ENCODE data around the gene ANXA6.
A peak's percentile ranks its signal among the peaks of the same experiment; 100 is the strongest.

Gene ANXA6

DNA sequence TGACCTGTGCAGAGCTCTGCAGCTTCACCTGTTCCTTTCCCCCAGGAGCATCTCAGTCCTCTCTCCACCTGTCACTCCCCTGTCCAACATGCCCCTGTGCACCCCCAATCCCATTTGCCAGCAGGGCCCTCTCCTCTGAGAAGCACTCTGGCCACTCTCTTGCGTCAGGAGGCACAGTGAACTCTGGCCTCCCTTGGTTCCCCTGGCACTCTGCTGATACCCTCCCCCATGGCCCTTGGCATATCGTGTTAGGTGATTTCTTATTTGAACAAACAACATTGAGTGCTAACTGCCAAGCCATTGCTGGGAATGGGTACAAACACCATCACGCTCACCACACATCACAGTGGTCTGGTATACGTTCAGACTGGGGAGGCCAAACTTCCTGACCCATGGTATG, 55.8 kb downstream of the ANXA6 start:
- DNase-seq (ENCODE audit: low spot score) = no peak

DNA sequence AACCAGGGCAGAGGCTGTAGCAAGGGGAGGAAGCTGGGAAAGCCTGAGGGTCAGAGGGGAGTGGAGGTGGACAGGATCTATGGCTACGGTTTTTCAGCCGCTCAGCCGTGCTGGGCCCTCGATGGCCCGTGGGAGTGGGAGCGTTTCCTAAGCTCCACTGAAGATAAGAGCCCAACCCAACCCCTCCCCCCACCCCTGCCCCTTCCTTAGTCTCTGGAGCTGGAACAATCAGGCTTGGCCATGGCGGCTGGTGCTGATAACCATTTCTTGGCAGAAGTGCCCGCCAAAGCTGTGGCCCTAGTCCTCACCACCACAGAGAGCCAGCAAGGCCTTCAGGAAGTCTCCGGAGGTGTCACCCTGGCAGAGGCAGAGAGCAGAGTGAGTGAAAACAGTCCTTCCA, 56.4 kb downstream of the ANXA6 start:
- DNase-seq (ENCODE audit: low spot score) = no peak

DNA sequence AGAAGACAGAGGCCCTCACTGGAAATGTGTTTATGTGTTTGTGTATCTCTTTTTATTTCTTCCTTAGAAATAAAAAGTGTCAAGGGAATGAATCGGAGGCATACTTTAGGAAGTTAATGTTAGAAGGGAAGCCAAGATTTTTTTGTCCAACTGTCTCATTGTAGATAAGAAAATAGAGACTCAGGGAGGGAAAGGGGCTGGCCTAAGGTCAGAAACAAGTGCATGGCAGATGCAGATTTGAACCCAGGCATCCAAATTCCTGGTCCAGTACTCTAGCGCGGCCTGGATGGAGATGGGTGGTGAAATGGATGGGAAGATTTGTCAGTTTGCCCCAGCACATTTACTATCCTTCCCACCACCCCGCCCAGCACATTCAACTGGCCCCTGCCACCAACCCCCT, 56.9 kb downstream of the ANXA6 start:
- DNase-seq (ENCODE audit: low spot score) = no peak

DNA sequence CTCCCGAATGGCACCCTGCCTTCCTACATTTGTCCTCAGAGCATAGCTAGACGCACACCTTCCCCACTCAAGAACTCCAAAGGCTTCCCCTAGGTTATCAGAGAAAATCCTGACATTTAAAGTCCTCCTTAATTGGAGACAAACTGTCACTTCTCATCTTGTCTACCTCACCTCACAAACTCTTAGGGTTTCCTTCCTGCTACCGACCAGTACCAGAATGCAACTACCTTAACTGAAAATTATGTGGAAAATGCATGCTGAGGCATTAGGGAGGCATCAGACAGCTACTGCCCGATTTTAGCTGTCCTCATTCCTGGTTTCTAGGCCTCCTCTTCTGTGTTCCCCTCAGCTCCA, 58.8 kb downstream of the ANXA6 start:
- DNase-seq (ENCODE audit: low spot score) = no peak

DNA sequence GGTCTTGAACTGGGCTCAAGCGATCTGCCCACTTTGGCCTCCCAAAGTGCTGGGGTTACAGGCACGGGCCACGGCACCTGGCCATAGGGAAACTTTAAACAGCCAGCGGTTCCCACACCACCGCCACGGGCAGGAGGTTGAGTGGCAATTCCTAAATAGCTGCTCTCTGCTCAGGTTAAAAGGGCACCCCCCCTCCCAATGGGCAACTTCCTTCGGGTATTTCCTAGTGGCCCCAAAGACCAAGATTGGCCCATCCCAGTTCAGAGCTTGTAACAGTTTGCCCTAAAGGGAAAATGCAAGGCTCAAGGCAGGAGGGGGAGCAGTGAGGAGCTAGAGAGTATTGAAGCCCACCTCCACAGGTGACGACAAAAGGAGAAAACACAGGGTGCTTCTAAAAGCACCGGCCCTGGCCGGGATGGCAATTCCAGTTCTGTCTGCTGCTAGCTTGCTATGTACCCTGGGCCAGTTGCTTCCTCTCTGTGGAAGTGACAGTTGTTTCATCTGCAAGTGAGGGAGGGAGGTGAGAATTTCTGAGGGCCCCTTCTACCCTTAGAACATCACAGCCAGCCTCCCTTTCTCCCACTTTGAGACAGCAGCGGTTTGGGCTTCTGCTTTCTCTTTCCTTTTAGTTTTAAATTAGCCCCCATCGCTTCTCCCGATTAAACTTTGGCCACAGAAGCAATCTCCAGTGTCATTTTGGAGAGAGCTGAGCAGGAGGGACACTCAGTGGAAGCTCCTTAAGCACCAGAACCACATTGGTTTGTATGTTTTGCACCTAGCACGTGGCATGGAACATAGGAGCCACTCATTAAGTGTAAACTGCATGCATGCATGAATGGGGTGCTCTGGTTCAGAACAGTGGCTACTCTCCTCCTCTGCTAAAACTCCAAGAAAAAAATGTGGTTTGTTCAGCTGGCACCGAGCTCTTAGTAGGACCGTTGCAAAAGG, 59.5 kb downstream of the ANXA6 start:
- no peak for DNase-seq (ENCODE audit: low spot score)

DNA sequence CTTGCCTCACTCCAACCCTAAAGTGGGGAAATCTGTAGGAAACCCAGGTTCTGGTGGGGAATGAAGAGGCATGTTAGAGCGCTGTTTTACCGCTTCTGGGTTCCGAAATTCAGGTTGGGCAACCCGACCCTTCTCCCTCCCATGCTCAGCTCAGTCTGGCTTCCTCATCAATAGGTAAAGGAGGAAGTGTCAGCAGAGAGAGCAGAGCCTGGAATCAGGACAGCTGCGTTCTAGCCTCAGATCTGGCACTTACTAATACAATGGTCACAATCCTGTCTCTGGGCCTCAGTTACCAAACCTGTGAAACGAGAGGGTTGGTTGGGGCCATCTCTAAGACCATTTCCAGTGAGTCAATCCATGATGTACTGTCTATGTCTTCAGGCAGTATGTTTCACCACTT, 60.5 kb downstream of the ANXA6 start:
- no peak for DNase-seq (ENCODE audit: low spot score)

DNA sequence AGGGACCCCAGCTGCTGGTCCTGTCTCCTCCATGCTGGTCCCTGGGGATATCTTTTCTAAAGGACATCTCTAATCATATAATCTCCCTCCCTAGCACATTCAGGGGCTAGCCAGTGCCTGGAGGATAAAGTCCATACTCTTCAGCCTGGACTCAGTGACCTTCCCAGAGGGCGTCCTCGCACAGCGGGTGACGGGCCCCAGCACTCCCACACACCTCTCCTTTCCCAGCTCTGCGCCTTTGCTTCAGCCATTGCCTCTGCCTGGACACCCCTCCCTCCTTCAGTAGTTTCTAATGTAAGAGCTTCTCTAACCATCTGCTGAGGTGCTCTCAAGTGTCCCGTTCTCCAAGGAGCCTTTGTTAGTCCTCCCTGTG, 61.6 kb downstream of the ANXA6 start:
- DNase-seq (ENCODE audit: low spot score) = no peak

DNA sequence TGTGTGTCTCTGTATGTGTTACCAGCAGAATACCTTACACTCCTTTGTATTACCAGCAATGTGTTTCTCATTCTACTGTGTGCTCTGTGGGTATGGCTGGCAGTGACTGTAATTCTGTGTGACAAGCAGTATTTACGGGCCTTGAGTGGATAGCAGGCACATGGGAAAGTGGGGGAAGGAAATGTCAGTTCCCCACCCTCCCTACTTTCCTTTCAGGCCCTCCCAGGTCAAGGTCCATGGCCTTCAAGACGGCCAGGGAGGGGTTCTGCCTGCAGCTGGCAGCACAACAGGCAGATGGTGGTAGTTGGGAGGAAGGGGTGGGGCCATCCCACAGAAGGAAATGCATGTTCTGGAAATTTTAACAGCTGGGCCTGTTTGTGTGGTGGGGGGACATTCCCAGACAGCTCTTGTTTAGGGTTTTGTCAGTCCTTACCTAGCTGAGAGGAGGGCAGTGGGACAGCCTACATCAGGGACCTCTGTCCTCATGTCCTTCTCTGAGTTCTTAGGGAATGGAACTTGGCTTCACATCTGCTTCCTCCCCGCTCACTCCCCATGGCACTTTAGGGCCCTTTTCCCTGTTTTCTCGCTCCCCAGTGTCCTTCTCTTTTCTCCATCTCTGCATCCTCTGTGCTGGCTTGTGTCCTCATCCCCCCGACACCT, 62.1 kb downstream of the ANXA6 start:
- no peak for DNase-seq (ENCODE audit: low spot score)

DNA sequence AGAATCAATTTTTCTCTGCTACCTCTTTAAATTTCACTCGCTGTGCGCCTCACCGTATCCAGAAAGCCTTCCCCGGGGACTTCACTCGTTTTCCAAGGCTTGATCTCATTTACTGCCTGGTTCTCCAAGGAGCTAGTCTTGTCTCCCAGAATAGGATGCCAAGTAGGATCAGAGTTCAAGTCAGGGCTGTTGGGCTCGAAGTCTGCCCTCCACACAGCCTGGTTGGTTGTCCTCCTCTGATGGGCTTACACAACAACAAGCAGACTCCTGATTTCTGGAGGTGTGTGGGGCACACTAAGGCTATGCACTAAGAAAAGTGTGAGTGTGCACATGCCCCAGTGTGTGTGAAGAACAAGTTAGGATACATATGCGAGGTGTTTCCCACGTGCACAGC, 62.7 kb downstream of the ANXA6 start:
- DNase-seq (ENCODE audit: low spot score) = no peak

DNA sequence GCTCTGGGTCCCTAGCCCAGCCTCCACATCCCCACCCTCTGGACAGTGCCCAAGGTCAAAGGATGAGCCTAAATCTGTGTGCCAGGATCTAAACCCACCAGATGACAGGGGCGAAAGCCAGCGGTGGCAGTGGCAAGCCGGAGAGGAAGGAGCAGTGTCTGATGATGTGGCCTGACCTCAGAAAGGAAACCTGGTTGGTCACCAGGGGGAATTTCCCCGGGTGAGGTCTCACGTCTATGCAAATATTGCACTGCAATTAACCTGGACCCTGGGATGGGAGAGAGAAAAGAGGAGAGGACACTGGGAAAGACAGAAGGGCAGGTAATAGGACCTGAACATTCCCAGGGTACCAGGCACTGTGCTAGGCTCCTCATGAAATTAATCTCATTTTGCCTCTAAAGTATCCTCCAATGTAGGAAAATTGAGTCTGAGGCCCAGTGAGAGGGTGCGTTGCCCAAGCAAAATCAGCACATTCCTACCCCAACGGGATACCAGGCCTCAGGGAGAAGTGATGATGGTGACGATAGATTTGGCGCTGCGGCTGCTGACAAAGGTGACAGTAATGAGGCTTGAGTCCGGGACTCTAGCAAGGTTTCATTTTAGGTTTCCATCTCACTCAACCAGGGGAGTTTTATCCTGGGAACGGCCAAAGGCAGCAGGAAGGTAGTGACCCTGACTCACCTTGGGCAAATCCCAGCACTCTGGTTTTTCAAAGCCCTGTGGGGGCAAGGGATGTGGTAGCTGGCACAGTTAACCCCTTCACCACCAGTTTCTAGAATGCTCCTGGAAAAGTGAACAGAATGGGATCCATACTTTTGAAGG, 63.3 kb downstream of the ANXA6 start:
- DNase-seq (ENCODE audit: low spot score) = no peak

DNA sequence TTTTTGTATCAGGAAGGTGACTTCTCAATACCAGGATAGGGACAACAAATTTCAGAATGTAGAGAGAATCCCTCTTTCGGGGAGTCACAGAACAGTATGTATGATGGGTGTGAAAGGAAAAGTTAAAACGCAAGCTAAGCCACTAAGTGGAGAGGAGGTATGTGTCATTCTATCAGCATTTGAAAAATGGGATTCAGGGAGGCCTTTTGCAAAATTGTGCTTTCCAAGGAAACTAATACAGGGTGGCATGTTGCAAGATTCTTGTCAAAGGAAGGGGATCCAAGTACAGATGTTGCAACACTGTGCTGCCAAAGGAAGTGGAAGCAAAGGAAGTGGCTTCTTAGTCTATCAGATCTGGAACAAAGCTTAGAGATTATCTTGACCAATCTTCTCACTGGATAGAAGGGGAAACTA, 64.1 kb downstream of the ANXA6 start:
- DNase-seq (ENCODE audit: low spot score) = no peak

DNA sequence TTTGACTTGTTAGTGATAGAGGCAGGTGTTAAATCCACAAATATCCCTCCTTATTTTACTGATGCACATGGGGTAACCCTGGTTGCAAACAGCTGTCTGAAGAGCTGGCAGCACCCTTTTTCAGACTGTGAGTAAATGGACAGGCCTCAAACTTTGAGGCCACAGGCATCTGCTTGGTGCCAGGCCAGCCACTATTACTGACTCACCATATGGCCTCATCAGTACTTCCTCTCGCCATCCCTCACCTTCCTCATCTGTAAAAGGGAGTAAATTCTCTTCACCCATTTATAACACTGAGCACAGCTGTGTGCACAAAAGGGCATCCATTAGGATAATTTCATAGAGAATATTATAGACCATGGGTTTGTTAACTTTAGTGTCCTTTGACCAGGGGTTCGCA, 64.8 kb downstream of the ANXA6 start:
- no peak for DNase-seq (ENCODE audit: low spot score)

DNA sequence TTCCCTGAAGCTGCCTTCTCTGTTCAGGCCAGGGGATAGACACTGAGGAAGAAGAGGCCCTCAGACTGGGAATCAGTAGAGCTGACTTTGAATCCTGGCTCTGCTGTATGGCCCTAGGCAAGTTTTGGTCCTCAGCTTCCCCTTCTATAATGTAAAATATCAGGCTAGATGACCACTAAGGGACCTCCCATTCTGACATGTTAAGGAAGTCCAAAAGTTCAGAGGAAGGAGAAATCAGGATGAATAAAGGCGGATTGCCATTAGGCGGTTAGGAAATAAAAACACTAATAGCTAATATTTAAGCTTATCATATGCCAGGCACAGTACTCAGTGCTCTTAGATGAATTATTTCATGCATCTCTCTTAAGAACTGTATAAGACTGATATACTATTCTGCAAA, 67.9 kb downstream of the ANXA6 start:
- no peak for DNase-seq (ENCODE audit: low spot score)

DNA sequence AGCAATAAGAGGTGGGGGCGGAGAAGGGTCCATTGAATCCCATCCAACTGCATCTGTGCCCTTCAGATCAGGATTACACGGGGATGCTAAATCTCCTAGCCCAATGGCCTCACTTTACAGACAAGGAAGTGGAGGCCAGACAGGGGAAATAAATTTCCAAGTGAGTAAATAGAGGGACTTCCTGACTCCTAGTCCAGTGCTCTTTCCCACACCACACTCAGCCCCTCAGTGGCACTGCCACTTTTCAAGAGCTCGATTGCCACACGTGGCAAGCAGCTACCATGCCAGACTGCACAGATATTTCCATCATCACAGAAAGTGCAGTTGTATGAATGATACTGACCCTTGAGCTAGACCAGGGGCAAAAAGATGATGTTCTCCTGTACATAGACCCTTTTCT, 68.6 kb downstream of the ANXA6 start:
- no peak for DNase-seq (ENCODE audit: low spot score)

DNA sequence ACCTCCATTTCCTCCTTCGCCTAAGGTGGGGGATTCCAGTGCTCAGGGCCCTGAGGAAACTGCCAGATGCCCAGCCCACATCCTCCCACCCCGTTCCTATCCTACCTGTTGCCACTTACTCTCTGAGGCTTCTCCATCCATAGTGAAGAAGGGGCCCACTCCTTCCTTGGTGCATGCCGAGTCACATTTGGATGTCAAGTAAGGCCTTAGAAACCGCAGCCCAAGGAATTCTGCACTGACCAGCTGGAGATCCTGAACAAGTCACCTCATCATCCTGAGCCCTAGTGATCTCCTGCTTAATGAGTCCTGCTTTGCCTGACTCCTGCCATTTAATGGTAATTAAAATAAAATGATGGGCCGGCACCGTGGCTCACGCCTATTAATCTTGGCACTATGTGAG, 70.1 kb downstream of the ANXA6 start:
- no peak for DNase-seq (ENCODE audit: low spot score)

DNA sequence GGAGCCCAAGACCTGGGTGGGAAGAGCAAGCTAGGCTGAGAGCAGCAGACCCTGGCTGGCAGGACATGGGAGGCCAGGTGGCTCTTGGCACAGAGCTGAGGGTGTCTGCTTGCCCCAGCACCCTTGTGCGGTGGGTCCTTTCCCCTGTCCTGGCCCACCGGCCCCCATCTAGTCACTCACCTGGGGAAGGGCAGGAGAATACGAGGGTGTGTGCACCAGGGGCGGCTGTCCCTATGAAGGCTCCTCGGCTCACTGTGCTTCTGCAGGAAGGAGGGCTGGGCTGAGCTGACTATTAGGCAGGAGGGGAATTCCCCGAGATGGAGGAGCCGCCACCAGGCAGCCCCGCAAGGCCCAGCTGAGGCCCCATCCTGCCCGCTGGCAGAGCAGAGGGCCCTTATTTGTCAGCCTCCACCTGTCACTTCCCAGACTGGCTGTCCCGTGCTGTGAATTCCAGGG, 70.6 kb downstream of the ANXA6 start:
- no peak for DNase-seq (ENCODE audit: low spot score)

DNA sequence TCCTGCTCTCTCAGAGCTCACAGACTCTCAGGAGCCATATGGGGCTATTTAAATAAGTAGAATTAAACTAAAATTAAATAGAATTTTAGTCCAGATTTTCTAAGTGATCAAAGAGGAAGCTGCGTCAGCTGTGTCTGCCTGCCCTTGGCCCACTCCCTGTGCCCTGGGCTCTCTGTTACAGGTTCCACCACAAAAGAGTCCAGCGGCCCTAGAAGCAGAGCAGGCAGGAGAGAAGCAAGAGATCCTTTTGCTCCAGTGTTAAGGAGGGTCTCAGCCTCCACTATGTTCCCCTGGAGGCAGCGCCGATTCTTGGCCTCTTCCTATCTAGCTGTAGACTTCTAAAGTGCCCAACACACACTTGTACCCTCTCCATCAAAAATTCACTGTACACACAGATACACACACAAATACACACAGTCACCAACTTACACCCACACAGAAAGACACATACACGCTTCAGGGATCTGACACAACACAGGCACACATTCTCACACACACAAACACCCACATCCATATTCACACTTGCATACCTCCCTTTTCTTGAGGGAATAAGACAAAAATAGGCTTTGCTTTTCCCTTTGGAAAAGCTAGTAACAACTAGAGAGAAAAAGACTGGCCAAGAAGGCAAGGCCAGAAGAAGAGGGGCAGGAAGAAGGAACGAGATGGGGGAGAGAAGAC, 71.2 kb downstream of the ANXA6 start:
- DNase-seq (ENCODE audit: low spot score) = no peak

DNA sequence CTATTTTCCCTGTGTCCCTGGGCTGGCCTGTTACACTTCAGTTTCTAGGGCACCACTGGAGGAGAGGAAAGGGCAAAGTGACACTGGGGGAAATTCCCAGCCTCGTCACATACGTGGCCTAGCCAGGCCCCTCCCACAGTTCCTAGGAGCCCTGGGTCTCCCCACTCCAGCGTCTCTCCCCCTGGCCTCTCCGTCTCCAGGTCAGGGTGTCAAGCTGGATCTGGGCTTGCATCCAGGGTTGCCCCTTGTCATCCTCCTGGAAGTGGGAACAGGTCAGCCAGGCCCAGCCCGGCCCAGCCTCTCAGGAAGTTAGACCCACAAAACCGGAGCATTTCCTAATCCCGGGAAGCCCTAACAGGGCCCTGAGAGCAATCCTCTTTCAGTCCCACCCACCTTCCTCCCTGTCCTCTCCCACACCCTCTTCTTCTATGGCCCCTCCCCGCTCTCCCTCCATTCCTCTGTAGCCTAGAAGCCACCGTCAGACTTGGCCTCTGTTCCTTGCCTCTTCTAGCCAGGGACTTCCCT, 72.0 kb downstream of the ANXA6 start:
- DNase-seq (ENCODE audit: low spot score) = no peak

DNA sequence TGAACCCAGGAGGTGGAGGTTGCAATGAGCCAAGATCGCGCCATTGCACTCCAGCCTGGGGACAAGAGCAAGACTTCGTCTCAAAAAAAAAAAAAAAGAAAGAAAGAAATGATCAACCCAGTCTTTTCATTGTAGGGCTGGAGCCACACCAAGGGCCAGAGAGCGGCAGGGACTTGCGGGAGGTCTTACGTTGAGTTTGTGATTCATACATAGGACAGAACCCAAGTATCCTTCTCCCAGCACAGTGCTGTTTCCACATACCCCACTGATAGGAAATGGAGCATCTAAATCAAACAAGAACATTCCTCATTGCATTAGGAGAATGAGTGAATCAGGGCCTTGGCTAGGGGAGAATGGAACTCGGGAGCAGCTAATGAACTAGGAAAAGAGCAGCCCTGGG, 73.2 kb downstream of the ANXA6 start:
- no peak for DNase-seq (ENCODE audit: low spot score)

DNA sequence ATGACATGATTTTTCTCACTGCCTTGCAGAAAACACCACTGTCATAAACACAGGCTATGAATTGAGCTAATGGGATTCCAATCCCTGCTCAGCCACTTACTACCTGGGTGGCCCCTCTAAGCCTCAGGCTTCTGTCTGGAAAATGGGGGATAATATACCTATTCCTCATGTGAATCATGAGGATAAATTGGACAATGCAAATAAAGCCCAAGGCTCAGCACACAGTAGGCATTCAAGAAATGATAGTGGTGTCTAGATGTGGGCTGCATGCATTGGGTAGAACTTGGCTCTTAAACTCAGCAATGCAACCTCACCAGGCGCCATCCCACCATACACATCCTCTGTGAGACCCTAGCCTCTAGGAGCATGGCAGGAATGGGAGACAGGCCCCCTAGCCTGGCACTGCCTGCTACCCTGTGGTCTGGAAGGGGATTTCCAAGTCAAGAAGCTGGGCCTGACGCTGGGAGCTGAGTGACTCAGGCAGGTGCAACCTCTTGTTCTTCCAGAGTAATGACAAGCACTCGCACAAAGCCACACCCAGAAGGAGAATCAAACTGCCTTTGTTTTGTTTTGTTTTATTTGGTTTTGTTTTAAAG, 74.4 kb downstream of the ANXA6 start:
- DNase-seq (ENCODE audit: low spot score) = no peak

DNA sequence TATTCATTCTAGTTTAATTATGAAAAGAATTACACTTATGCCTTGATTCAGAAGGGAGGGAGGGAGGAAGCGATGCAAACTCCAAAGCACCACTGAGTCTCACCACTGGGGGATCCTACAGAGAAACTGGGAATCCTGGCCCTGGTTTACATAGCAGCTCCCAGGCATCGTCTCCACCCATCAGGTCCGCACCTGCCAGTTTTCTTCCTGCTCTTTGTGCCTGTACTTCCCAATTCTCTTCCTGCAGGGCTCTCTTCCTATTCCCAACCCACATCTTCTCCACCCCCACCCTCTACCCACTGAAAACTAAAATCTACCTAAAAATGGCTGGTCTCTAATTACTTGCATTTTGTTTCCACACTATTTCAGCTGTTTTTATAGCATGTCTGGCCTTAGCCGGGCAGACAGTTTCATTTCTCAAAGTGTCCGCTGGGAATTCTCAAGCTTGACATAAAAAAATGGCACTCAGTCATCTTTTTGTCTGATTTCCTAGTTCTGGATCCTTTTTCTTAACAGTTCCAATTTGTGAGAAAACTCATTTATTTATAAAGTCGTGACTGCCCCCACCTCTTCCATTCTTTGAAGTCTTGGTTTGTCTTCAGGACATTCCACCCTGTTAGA, 75.2 kb downstream of the ANXA6 start:
- DNase-seq (ENCODE audit: low spot score) = peak; percentile 57
